ENCODE measurements around the gene F11.
"Not testable (repeated sequence)": the region's sequence is repeated elsewhere in the genome, so short reads cannot be mapped to it uniquely, and the experiment has no call there.

GRCh38 chr4:186273392-186273789, 7.4 kb downstream of the F11 start:
- not testable (repeated sequence) for TF ChIP-seq GLIS3 (CRISPR knock-in tag; IDR thresholded peaks at IDR 0.05); CREB5 (CRISPR knock-in tag; IDR thresholded peaks at IDR 0.05; ENCODE audit: low read depth); RARB (CRISPR knock-in tag; IDR thresholded peaks at IDR 0.05); ZFP30 (CRISPR knock-in tag; IDR thresholded peaks at IDR 0.05); CSRNP3 (CRISPR knock-in tag; IDR thresholded peaks at IDR 0.05)
